GM12878 (cell line): ENCODE data around the gene ANKRD26. TPM values are rescaled to one million over a fixed set of nuclear protein-coding genes. Genes with fewer than 3 reads are reported as not detected.

Experiments
- BCLAF1 ChIP-seq: fragments of 450-650 bp; IDR thresholded peaks from 2 replicates; pipeline ENCODE4 v1.6.1; 2017; ENCODE audit warnings: antibody characterized with exemption, mild to moderate bottlenecking, moderate library complexity
- CBX5 ChIP-seq: sonication (generic); IDR thresholded peaks from 2 replicates; pipeline ENCODE4 v1.6.1; 2016; ENCODE audit warnings: low read depth, moderate library complexity, mild to moderate bottlenecking, inconsistent platforms
- CEBPB ChIP-seq, 2 experiments: fragments of 150-350 bp in 1 of 2; IDR thresholded peaks; 2 replicates each; pipeline ENCODE4 v1.6.1; 2012 to 2014; ENCODE audit warnings: low read depth in 2 of 2, low read length in 2 of 2, borderline replicate concordance in 1 of 2, inconsistent platforms in 1 of 2
- MTA3 ChIP-seq: IDR thresholded peaks from 2 replicates; pipeline ENCODE4 v1.6.1; 2012; ENCODE audit warnings: low read length, inconsistent platforms, borderline replicate concordance
- NFXL1 ChIP-seq: fragments of 450-650 bp; IDR thresholded peaks from 2 replicates; pipeline ENCODE4 v1.6.1; 2017; ENCODE audit warnings: antibody characterized with exemption, mild to moderate bottlenecking, borderline replicate concordance
- PAX5 ChIP-seq: IDR thresholded peaks from 2 replicates; pipeline ENCODE4 v1.6.1; 2011; ENCODE audit warnings: low read depth, low read length, borderline replicate concordance
- PRDM15 ChIP-seq: fragments of 450-650 bp; formaldehyde crosslinking; IDR thresholded peaks from 2 replicates; pipeline ENCODE4 v1.4.0; 2020; ENCODE audit warnings: mild to moderate bottlenecking, moderate library complexity
- RELB ChIP-seq: fragments of 450-650 bp; IDR thresholded peaks from 2 replicates; pipeline ENCODE4 v1.6.1; 2017; ENCODE audit warnings: low read depth, mild to moderate bottlenecking, moderate library complexity
- YY1 ChIP-seq: IDR thresholded peaks from 2 replicates; pipeline ENCODE4 v1.6.1; 2011; ENCODE audit warnings: low read depth, mild to moderate bottlenecking, low read length
- polyA plus RNA-seq, 11 experiments: library from polyadenylated mRNA; depleted of rRNA in 4 of 11; unstranded in 6 of 11; stranded (reverse) in 5 of 11; fragments of >200 nt; fragmentation: Nextera tagmentation in 4 of 11; fragmentation: Illumina TruSeq in 1 of 11; extraction: Ambion mirVana in 4 of 11; extraction: Trizol in 1 of 11; gene quantifications; 1 replicate in 1 of 11; 2 replicates in 10 of 11; pipeline versions ENCODE4 v1.2.1 to v1.2.3, GENCODE V29; 2011 to 2016; ENCODE audit warnings: inconsistent platforms in 2 of 11, missing spikeins in 2 of 11, low read depth in 1 of 11
- total RNA-seq, 4 experiments: library from RNA; depleted of rRNA in 3 of 4; stranded (reverse); fragments of >200 nt in 3 of 4; fragmentation: Illumina TruSeq in 1 of 4; extraction: Trizol in 1 of 4; gene quantifications; 2 replicates each; pipeline versions ENCODE4 v1.2.1 to v1.2.3, GENCODE V29; 2013 to 2021

ANKRD26 gene
- total and polyA plus RNA-seq, 10 of the 15 experiments (the other 5 are each of a cell fraction or from before 2014, with no cell fraction given) = 2.3 to 12.0 (median 5.1) TPM

GRCh38 chr10:27099916-27100812 is at the start of gene ANKRD26 (continued):
- TF ChIP-seq BCLAF1 (no peak), CBX5 (no peak; the same call in 1 of the 2 replicates), PRDM15 (CRISPR knock-in tag) (no peak), MTA3 (no peak), NFXL1 (no peak), RELB (peak; percentile 87), PAX5 (peak; percentile 19; the same call in 1 of the 2 replicates), YY1 (0 out of 2 replicates have a peak, but pooled peaks have one; percentile 11), CEBPB (IDR thresholded peaks at IDR 0.05; ENCODE audit: borderline replicate concordance in 1 of 2, low read depth in 2 of 2, low read length in 2 of 2) (no peak)
